Stomach (tissue), 9 donors: ENCODE measurements around the gene CCL14. TPM values are rescaled to one million over a fixed set of nuclear protein-coding genes. Genes with fewer than 3 reads are reported as not detected.

ENCODE experiments used
- DNase-seq, 2 donors: peaks; one replicate each; pipeline versions ENCODE4 v3.0.0 to v3.0.0-alpha.2; 2013 to 2019
- H3K27ac ChIP-seq, 5 donors: fragments of 200-600 bp in 4 of 5; sonication (generic) in 4 of 5; one replicate each; pipeline ENCODE4 v1.5.1; 2013 to 2019; ENCODE audit warnings: mild to moderate bottlenecking in 1 of 5, moderate library complexity in 1 of 5
- H3K27me3 ChIP-seq, 3 donors: fragments of 200-600 bp; sonication (generic); one replicate each; pipeline ENCODE4 v1.5.1; 2017 to 2019; ENCODE audit warnings: mixed run types in 1 of 3
- H3K36me3 ChIP-seq, 4 donors: fragments of 200-600 bp; sonication (generic); 1 replicate in 3 of 4; 2 replicates in 1 of 4; pipeline ENCODE4 v1.5.1; 2016 to 2019
- H3K4me1 ChIP-seq, 4 donors: fragments of 200-600 bp; sonication (generic); one replicate each; pipeline ENCODE4 v1.5.1; 2016 to 2019
- H3K4me3 ChIP-seq, 4 donors: fragments of 200-600 bp; sonication (generic) in 3 of 4; one replicate each; pipeline ENCODE4 v1.5.1; 2016 to 2019; ENCODE audit warnings: mild to moderate bottlenecking in 1 of 4
- H3K9me3 ChIP-seq, 4 donors: fragments of 200-600 bp; sonication (generic); one replicate each; pipeline ENCODE4 v1.5.1; 2016 to 2019
- EP300 ChIP-seq: sonication (generic); formaldehyde crosslinking; IDR thresholded peaks from one replicate; pipeline ENCODE4 v1.6.1; 2017; ENCODE audit warnings: antibody characterized with exemption
- POLR2A ChIP-seq, 4 donors: fragments of 450-650 bp; IDR thresholded peaks; one replicate each; pipeline ENCODE4 v1.6.1; 2016; ENCODE audit warnings: antibody characterized with exemption in 4 of 4, control low read depth in 2 of 4, mild to moderate bottlenecking in 1 of 4, moderate library complexity in 1 of 4
- POLR2AphosphoS5 ChIP-seq, 3 donors: sonication (generic); formaldehyde crosslinking; IDR thresholded peaks; one replicate each; pipeline ENCODE4 v1.6.1; 2016; ENCODE audit warnings: antibody characterized with exemption in 3 of 3
- WGBS, 5 donors: extraction: QIAGEN DNeasy Blood & Tissue Kit in 3 of 5; methylation state at CpG; one replicate each; pipeline versions ENCODE4 v1.1.5 to v1.1.7; 2013 to 2018; 5-methylcytosine and 5-hydroxymethylcytosine counted together
- intact Hi-C: fragments of 100-400 bp; cut with DNase I; formaldehyde crosslinking; loops from one replicate; pipeline ENCODE4 v1.15.1; 2023; ENCODE audit warnings: low total_unique reads
- polyA plus RNA-seq, 3 donors: library from polyadenylated mRNA; stranded (reverse); fragments of 200-250 nt; gene quantifications; one replicate each; pipeline ENCODE4 v1.2.3, GENCODE V29; 2013
- total RNA-seq, 5 donors: library from RNA; depleted of rRNA; stranded (reverse); fragments of >200 nt; gene quantifications; one replicate each; pipeline versions ENCODE4 v1.1.0 to v1.2.3, GENCODE V29; 2014 to 2016
- TF ChIP-seq, protein P1 (sequence below), 7 experiments: fragments of 450-650 bp in 4 of 7; fragments of 200-600 bp in 3 of 7; sonication (generic) in 3 of 7; IDR thresholded peaks; one replicate each; pipeline ENCODE4 v1.5.1; 2016 to 2019; ENCODE audit warnings: antibody characterized with exemption in 7 of 7, control low read depth in 2 of 7, mild to moderate bottlenecking in 1 of 7
- donor health status: healthy with polysubstance abuse.
- donor health status: Bipolar disorder and iron deficiency.
- donor health status: healthy.

CCL14 gene
- total and polyA plus RNA-seq, 8 donors = 0.58 to 80.3 (median 3.3) TPM

DNA sequence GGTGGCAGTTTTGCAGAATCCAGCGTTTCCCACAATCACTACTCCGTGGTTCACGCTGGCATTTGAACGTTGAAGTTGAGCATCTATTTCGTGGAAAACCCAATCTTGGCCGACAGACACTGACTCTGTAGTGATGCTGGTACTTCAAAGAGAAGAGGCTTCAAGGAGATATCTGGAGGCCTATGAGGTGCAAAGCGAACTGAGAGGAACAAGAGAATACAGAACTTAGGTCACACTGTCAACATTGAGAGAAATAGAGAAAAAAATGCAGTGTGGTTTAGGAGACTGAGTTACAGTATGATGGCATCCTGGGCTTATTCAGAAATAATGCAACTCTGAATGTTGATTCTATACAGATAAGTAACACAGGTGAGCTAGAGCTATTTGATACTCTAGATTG is 21.3 kb downstream of the CCL14 start:
- H3K9me3 ChIP-seq = no peaks in the 10 kb centered on the region
- 86 to 95% (median 87%) methylated on average over 7 of the region's 7 CpGs for WGBS, 5 donors
- no peak overlapping the region for H3K27ac ChIP-seq
- DNase-seq = no peak
- intact Hi-C loops = no loop called here
- TF ChIP-seq POLR2A (IDR thresholded peaks at IDR 0.05) (no peak), POLR2AphosphoS5 (IDR thresholded peaks at IDR 0.05) (no peak), EP300 (no peak)
- TF ChIP-seq, protein P1, sequence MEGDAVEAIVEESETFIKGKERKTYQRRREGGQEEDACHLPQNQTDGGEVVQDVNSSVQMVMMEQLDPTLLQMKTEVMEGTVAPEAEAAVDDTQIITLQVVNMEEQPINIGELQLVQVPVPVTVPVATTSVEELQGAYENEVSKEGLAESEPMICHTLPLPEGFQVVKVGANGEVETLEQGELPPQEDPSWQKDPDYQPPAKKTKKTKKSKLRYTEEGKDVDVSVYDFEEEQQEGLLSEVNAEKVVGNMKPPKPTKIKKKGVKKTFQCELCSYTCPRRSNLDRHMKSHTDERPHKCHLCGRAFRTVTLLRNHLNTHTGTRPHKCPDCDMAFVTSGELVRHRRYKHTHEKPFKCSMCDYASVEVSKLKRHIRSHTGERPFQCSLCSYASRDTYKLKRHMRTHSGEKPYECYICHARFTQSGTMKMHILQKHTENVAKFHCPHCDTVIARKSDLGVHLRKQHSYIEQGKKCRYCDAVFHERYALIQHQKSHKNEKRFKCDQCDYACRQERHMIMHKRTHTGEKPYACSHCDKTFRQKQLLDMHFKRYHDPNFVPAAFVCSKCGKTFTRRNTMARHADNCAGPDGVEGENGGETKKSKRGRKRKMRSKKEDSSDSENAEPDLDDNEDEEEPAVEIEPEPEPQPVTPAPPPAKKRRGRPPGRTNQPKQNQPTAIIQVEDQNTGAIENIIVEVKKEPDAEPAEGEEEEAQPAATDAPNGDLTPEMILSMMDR (IDR thresholded peaks at IDR 0.05) = no peak
- no peak overlapping the region for H3K4me3 ChIP-seq
- no peaks in the 10 kb centered on the region for H3K36me3 ChIP-seq
- H3K4me1 ChIP-seq = no peaks in the 10 kb centered on the region
- H3K27me3 ChIP-seq = peaks cover 0 to 22% (median 0%) of the 10 kb centered on the region in 3 donors

GRCh38 chr17:35963663-35964062 is 22.9 kb downstream of the CCL14 start:
- Histone ChIP-seq H3K36me3 (no peaks in the 10 kb centered on the region), H3K9me3 (no peaks in the 10 kb centered on the region), H3K4me3 (no peak overlapping the region), H3K27ac (no peak overlapping the region), H3K27me3 (peaks cover 0 to 31% (median 0%) of the 10 kb centered on the region in 3 donors), H3K4me1 (no peaks in the 10 kb centered on the region)
- WGBS, 5 donors = 70 to 88% (median 85%) methylated on average over 6 of the region's 6 CpGs
- intact Hi-C loops = no loop called here
- no peak for TF ChIP-seq EP300
- no peak for DNase-seq

GRCh38 chr17:35953720-35954119 is 32.8 kb downstream of the CCL14 start:
- no peaks in the 10 kb centered on the region for H3K9me3 ChIP-seq
- no peak overlapping the region for H3K27ac ChIP-seq
- no peaks in the 10 kb centered on the region for H3K4me1 ChIP-seq
- WGBS, 5 donors = 54 to 59% (median 57%) methylated on average over 5 to 7 of the region's 7 CpGs
- H3K36me3 ChIP-seq = no peaks in the 10 kb centered on the region
- no peak overlapping the region for H3K4me3 ChIP-seq
- H3K27me3 ChIP-seq = peaks cover 0 to 25% (median 0%) of the 10 kb centered on the region in 3 donors
- no peak for DNase-seq
- intact Hi-C loops = no loop called here
- TF ChIP-seq POLR2A (IDR thresholded peaks at IDR 0.05) (no peak), EP300 (no peak), POLR2AphosphoS5 (IDR thresholded peaks at IDR 0.05) (no peak)
- TF ChIP-seq, protein P1 (IDR thresholded peaks at IDR 0.05) = no peak

DNA sequence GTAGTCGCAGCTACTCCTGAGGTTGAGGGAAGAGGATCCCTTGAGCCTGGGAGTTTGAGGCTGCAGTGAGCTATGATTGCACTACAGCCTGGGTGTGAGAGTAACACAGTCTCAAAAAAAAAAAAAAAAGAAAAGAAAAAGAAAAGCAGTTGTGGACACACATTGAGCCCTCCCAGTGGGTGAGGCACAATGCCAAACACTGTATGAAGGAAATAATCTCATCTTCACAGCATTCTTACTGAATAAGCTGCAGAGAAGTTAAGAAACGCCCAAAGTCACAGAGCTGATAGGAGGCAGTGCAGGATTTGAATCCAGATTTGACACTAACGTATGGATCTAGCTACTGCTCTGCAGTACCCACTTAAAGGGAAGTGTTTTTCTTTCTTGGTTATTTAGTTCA is 37.1 kb downstream of the CCL14 start:
- H3K4me3 ChIP-seq = no peak overlapping the region
- TF ChIP-seq POLR2A (IDR thresholded peaks at IDR 0.05) (no peak), POLR2AphosphoS5 (IDR thresholded peaks at IDR 0.05) (no peak), EP300 (no peak)
- TF ChIP-seq, protein P1 (IDR thresholded peaks at IDR 0.05) = no peak
- intact Hi-C loops = no loop called here
- 52 to 67% (median 60%) methylated on average over 3 of the region's 3 CpGs for WGBS, 5 donors
- no peak overlapping the region for H3K27ac ChIP-seq
- peaks cover 0 to 7% (median 0%) of the 10 kb centered on the region in 4 donors for H3K4me1 ChIP-seq
- no peaks in the 10 kb centered on the region for H3K9me3 ChIP-seq
- H3K27me3 ChIP-seq = peaks cover 0 to 12% (median 0%) of the 10 kb centered on the region in 3 donors
- DNase-seq = no peak
- no peaks in the 10 kb centered on the region for H3K36me3 ChIP-seq

- Histone ChIP-seq H3K36me3 (no peaks in the 10 kb centered on the region), H3K4me3 (no peak overlapping the region), H3K27me3 (peaks cover 0 to 8% (median 0%) of the 10 kb centered on the region in 3 donors), H3K4me1 (peaks cover 0 to 7% (median 0%) of the 10 kb centered on the region in 4 donors), H3K27ac (no peak overlapping the region), H3K9me3 (no peaks in the 10 kb centered on the region)
- 88 to 93% (median 90%) methylated on average over 7 of the region's 7 CpGs for WGBS, 5 donors
- TF ChIP-seq, protein P1 (IDR thresholded peaks at IDR 0.05) = no peak
- no peak for TF ChIP-seq POLR2AphosphoS5 (IDR thresholded peaks at IDR 0.05)
- no peak for TF ChIP-seq EP300
- TF ChIP-seq POLR2A (IDR thresholded peaks at IDR 0.05) = no peak
- no peak for DNase-seq
- intact Hi-C loops = no loop called here
Measured at GRCh38 chr17:35948092-35948491, 38.4 kb downstream of the CCL14 start.
